Stimulated activated CD8-positive, alpha-beta memory T cell treated with anti-CD3 and anti-CD28 coated beads, Interleukin-12 subunit alpha, Interleukin-12 subunit beta, amount 100 ng/mL, for 24 hours (primary cell): ENCODE data around the gene LRRC25.
A peak's percentile ranks its signal among the peaks of the same experiment; 100 is the strongest.
"Not testable (repeated sequence)": the region's sequence is repeated elsewhere in the genome, so short reads cannot be mapped to it uniquely, and the experiment has no call there.

Source experiments
- DNase-seq: peaks from one replicate; pipeline ENCODE4 v3.0.0-alpha.2; 2020; ENCODE audit errors: extremely low read depth

LRRC25 gene

DNA sequence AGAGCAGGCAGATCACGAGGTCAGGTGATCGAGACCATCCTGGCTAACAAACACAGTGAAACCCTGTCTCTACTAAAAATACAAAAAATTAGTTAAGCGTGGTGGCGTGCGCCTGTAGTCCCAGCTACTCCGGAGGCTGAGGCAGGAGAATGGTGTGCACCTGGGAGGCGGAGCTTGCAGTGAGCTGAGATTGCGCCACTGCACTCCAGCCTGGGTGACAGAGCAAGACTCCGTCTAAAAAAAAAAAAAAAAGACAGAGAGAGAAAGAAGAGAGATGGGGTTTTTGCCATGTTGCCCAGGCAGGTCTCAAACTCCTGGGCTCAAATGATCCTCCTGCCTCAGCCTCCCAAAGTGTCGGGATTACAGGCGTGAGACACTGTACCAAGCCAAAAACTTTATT lies 8.3 kb upstream of the LRRC25 start:
- DNase-seq, result not testable (repeated sequence)

DNA sequence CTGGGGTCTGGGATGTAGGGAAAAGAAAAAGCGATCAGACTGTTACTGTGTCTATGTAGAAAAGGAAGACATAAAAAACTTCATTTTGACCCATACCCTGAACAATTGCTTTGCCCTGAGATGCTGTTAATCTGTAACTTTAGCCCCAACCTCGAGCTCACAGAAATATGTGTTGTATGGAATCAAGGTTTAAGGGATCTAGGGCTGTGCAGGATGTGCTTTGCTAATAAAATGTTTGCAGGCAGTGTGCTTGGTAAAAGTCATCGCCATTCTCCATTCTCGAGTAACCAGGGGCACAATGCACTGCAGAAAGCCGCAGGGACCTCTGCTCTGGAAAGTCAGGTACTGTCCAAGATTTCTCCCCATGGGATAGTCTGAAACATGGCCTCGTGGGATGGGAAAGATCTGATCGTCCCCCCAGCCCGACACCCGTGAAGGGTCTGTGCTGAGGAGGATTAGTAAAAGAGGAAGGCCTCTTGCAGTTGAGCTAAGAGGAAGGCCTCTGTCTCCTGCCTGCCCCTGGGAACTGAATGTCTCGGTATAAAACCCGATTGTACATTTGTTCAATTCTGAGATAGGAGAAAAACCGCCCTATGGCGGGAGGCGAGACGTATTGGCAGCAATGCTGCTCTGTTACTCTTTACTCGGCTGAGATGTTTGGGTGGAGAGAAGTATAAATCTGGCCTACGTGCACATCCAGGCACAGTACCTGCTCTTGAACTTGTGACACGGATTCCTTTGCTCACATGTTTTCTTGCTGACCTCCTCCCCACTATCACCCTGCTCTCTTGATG lies 5.2 kb upstream of the LRRC25 start:
- DNase-seq, result not testable (repeated sequence)

DNA sequence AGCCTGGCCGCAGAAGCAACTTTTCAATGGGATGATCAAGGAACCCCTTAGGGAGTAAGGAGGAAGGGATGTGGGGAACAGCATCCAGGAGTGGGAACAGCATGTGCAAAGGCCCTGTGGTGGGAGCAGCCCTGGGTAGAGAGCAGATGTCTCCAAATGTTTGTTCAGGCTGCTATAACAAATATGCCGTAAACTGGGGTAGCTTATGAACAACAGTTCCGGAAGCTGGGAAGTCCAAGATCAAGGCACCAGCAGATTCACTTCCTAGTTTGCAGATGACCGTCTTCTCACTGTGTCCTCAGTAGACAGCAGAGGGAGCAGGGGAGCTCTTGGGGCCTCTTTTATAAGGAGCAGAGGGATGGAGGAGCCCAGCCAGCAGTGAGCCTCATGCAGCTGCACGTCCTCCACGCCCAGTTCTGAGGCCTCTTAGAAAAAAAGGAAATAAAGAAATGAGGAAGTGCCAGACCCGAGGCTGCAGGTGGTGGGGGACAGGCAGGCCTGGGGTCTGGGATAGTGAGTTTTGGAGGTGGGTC lies 4.2 kb upstream of the LRRC25 start:
- DNase-seq, result no peak

DNA sequence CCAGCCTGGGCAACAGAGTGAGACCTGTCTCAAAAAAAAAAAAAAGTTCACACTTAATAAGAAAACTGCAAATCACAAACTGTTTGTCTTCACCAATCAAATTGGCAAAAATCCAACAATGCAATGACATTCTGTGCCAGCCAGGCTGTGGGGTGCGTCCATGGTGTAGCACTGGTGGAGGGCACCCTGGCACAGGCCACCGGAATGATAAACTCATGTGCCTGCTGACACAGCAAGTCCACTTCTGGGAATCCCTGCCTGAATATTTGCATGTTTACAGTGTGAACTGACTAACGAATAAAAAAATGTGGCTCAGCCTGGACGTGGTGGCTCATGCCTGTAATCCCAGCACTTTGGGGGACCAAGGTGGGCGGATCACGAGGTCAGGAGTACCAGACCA lies 1.6 kb upstream of the LRRC25 start:
- DNase-seq, result no peak

DNA sequence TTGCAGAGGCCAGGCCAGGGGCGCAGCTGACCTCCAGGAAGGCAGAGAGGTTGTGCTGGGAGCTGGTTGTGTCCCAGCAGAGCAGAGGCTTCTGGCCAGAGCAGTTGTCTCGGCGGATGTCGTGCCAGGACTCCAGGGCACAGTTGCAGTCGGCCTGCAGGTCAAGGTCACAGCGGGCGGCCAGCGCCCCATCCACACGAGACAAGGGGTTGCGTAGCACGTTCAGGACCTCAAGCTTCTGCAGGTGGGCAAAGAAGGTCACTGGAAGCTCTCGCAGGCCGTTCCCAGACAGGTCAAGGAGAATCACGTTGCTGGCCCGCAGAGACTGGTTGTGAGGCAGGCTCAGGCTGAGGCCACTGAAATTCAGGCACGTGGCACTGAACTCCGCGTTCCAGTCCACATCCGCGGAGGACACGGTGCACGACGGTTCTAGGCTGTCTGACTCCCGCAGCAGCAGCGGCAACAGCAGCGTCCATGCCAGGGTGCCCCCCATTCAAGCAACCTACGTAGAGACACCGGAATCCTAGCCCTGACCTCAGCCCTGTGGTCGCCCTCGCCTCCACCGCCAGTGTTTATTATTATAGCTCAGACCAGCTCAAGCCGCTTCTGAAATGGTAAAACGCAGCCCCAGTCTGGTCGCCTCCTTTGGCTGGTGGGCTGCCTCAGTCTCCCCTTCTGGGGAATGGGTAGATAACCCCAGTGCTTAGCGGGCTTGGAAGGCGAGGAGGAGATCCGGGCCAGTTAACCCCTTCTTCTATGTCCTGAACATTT lies 766 bp downstream of the LRRC25 start:
- DNase-seq, result no peak

DNA sequence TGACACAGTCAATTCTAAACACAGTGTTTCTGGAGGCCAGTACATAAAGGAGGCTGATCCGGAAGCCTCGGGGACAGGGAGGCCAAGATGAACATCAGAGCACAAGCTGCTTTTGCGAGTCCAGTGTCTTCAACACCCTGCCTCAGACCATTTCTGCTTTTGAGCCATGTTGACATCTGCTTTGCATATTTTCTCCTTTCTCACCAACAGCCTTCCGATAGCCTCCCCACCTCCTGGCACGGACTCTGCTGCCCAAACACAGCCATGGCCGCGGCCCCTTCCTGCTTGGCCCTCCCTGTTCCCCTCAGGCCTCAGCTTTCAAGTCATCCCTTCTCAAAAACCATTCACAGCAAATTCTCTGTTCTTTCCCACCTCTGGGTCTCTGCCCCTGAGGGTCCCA lies 3.6 kb downstream of the LRRC25 start:
- DNase-seq, result no peak

DNA sequence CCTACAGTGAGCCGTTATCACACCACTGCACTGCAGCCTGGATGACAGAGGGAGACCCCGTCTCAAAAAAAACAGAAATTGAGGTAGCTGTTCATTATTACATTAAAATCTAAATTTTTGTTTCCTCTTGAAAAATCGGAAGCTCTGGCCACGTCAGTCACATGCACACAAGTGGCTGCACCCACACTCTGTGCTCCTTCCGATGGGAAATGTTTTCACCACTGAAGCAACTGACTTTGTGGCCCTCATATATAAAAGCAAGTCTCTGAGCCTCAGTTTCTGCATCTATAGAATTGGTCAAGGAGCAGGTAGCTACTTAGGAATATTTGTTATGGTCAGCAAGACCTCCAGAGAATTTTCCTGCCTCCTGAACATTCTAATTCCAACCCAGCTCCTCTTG lies 4.5 kb downstream of the LRRC25 start:
- no peak for DNase-seq

DNA sequence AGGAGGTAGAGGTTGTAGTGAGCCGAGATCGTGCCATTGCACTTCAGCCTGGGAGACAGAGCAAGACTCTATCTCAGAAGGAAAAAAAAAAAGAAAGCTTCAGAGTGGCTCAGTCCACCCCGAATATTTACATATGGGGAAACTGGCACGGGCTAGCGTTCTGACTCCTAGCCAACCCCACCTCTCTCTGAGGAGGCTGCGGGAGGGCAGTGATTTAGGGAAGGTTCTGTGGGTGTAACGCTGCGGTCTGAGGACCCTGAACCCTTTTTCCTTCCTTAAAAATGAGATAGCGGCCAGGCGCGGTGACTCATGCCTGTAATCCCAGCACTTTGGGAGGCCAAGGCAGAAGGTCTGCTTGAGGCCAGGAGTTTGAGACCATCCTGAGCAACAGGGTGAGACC lies 5.0 kb downstream of the LRRC25 start:
- DNase-seq, result no peak

DNA sequence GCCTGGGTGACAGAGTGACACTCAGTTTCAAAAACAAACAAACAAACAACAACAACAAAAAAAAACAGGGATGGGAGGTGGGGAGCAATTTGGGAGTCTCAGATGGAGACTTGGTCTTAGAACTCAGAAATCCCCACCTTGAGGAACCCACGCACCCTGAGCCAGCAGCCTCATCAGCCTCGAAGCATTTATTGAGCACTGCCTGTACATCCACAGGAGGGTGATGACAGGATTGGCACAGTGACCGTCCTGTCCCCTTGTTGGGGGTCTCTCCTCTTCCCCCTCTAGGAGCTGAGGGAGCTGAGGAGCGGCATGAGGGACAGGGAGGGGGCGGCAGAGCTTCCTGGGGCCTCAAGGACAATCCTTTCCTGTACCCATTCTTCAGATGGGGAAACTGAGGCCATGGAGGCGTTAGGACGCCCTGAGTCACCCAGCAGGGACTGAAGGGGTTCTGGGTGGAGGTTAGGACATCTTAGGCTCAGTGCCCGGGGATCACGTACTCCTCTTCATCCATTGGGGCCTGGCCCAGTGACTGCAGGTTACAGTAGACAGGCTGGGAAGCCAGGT lies 5.8 kb downstream of the LRRC25 start:
- no peak for DNase-seq

DNA sequence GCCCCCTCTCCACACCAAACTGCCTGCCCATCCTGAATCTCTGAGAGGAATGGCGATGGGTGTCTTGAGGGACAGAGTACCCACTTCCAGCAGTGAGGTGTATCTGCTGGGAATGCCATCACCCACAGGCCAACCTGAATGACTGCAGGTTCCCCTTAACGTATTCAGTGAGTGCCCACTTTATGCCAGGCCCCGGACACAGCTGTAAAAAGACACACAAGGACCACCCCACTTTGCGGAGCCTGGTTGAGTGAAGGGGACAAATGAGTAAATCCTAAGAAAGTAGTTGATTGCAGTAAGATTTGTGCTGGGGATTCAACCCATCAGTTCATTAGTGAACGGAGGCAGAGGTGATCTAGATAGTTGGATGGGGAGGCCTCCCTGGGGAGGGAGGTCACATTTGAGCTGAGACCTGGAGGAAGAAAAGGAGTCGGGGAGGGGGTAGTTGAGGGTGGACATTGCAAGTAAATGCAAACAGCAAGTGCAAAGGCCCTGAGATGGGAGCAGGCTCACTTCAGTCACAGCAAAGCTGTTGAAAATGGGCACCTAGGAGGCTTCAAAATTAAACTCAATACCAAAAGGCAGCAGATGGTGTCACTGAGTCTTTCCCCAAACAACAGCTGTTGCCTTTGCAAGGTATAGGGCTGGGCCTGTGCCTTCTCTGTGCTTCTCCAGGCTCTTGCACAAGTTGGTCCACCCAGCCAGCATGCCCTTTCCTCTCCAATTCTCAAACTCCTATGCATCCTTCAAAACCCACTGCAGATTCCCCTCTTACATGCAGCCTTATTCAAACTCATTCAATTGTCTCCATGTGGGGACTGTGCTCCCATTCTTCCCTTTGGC lies 7.1 kb downstream of the LRRC25 start:
- no peak for DNase-seq

DNA sequence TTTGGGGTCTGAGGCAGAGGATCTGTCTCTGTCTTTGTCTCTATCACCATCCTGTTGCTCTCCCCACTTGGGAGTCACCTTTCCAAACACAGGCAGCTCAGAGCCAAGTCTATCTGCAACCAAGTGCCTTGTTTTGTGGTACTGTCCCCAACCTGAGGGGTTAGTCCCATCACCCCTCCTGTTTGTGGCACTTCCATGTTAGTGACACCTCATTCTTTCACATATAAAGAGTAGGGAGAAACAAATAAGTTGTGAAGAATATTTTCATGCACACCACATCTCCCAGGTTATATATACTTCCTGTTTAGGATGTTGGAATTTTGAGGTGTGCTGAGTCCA lies 7.7 kb downstream of the LRRC25 start:
- DNase-seq, result no peak

DNA sequence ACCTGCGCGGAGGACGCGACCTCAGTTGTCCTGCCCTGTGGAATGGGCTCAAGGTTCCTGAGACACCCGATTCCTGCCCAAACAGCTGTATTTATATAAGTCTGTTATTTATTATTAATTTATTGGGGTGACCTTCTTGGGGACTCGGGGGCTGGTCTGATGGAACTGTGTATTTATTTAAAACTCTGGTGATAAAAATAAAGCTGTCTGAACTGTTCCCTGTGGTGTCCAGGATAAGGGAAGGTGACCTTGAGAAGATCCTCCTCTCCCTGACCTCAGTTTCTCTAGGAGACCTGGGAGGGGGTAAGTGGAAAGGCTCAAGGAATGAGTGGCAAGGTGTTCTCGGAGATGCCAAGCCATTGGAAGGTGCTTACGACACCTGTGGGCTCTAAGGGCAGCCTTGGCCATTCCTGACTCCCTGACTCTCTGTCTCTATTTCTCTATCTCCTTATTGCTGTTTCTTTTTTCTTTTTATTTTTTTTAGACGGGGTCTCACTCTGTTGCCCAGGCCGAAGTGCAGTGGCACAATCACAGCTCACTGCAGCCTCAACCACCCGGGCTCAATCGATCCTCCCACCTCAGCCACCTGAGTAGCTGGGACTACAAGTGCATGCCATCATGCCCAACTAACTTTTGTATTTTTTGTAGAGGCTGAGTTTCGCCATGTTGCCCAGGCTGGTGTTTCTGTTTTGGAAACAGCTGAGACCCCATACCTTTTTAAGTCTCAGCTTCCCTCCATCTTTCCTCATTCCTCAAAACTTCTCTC lies 8.3 kb downstream of the LRRC25 start:
- DNase-seq, result no peak

DNA sequence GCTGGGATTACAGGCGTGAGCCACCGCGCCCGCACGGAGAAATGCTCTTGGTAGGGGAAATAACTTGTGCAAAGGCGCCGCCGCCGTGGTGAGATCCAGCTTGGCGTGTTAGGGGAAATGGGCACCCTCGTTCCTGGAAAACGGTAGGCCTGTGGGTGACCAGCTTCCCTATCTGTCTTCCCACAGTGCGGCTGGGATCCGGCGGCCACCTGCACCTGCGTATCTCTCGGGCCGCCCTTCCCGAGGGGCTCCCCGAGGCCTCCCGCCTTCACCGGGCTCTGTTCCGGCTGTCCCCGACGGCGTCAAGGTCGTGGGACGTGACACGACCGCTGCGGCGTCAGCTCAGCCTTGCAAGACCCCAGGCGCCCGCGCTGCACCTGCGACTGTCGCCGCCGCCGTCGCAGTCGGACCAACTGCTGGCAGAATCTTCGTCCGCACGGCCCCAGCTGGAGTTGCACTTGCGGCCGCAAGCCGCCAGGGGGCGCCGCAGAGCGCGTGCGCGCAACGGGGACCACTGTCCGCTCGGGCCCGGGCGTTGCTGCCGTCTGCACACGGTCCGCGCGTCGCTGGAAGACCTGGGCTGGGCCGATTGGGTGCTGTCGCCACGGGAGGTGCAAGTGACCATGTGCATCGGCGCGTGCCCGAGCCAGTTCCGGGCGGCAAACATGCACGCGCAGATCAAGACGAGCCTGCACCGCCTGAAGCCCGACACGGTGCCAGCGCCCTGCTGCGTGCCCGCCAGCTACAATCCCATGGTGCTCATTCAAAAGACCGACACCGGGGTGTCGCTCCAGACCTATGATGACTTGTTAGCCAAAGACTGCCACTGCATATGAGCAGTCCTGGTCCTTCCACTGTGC lies 9.1 kb downstream of the LRRC25 start:
- peak; percentile 34 for DNase-seq

DNA sequence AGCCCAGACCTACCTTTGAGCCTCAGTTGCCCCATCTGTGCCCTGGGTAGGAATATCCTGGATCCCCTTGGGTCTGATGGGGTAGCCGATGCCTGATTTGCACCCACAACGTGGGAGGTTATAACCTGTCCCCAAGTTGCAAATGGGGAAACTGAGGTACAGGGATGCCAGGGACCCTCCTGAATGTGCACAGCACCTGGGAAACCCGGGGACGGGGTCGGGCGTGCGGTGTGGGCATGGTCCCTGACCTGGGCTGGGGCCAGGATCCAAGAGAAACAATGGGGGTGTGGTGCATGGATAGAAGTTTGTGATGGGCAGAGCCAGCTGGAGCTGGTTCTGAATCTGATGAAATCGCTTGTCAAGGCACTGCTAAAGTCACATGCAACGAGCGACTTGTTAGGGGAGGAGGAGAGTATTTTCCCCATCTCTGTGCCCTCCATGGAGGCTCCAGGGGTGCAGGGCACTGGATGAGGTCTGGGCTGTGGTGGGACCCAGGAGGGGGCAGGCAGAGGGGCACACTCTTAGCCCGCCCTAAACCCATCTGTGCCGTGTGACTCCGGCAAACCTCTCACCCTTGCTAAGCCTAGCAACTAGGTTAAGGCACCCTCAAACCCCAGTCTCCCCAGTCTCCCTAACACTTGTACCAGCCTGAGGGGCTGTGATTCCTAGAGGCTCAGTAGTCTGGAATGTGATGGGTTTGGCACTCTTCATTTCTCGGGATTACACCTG lies 10.7 kb downstream of the LRRC25 start:
- no peak for DNase-seq

DNA sequence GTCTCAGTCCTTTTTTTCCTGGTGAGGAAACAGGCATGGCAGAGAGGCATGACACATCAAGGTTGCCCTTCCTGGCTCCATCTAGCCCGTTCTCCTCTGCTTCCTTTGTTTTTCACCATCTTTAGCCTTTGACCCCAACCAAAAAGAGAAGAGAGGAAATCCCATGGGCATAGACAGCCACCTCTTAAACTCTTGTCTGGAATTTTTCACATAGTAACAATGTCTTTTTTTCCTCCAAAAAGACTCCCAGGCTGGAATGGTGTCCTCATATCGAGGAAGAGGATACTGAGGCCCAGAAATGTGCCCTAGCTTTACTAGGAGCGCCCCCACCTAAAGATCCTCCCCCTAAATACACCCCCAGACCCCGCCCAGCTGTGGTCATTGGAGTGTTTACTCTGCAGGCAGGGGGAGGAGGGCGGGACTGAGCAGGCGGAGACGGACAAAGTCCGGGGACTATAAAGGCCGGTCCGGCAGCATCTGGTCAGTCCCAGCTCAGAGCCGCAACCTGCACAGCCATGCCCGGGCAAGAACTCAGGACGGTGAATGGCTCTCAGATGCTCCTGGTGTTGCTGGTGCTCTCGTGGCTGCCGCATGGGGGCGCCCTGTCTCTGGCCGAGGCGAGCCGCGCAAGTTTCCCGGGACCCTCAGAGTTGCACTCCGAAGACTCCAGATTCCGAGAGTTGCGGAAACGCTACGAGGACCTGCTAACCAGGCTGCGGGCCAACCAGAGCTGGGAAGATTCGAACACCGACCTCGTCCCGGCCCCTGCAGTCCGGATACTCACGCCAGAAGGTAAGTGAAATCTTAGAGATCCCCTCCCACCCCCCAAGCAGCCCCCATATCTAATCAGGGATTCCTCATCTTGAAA lies 11.5 kb downstream of the LRRC25 start, which contains the start of gene GDF15:
GDF15 (plus strand) TSS at position 484 of the 868 bp plus-strand sequence; CDS start at position 516, 32 bp downstream.
- DNase-seq, result no peak

DNA sequence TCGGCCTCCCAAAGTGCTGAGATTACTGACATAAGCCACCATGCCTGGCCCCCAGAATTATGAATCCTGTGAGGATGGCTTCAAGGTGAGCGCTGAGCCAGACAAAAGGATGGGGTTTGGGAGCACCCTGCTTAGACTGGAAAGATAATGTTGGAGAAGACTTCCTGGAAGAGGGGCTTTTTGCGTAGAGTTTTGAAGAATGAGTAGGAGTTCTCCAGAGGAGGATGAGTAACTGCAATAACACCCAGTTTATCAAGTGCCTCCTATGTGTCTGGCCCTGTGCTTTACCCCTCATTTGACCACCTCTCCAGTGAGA lies 12.1 kb downstream of the LRRC25 start:
- DNase-seq, result no peak

DNA sequence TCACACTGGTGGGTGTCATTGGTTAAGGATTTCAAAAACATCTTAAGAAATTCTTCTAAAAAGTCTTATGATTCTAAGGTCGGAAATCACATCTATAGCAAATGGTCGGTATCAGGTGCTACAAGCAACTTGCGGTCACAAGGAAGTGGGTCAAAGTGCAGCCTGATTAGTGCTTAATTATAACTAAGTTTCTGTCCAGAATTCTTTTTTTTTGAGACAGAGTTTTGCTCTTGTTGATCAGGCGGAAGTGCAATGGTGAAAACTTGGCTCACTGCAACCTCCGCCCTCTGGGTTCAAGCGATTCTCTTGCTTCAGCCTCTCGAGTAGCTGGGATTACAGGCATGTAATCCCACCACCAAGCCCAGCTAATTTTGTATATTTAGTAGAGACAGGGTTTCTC lies 12.6 kb downstream of the LRRC25 start:
- DNase-seq, result no peak

DNA sequence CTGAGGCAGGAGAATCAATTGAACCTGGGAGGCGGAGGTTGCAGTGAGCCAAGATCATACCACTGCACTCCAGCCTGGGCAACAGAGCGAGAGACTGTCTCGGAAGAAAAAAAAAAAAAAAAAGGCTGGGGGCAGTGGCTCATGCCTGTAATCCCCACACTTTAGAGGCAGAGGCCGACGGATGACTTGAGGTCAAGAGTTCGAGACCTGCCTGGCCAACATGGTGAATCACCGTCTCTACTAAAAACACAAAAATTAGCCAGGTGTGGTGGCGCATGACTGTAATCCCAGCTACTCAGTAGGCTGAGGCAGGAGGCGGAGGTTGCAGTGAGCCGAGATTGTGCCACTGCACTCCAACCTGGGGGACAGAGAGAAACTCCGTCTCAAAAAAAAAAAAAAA lies 13.8 kb downstream of the LRRC25 start:
- not testable (repeated sequence) for DNase-seq

DNA sequence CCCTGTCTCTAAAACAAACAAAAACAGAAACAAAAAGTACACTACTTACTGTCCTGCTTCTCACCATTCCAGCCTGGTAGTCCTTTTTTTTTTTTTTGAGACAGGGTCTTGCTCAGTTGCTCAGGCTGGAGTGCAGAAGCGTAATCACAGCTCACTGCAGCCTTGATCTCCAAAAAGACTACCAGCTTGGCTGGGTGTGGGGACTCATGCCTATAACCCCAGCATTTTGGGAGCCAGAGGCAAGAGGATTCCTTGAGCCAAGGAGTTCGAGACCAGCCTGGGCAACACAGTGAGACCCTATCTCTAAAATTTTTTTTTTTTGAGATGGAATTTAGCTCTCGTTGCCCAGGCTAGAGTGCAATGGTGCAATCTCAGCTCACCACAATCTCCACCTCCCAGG lies 16.6 kb downstream of the LRRC25 start:
- no peak for DNase-seq
